NCI-H2196 treated with DMSO at 0.1 percent for 48 hours (cell line): ENCODE data around the gene MUCL3.
"Not testable (repeated sequence)": the region's sequence is repeated elsewhere in the genome, so short reads cannot be mapped to it uniquely, and the experiment has no call there.

ENCODE experiments used
- DNase-seq: peaks from one replicate; lab custom pipeline; 2025; ENCODE audit not compliant: unreplicated experiment; lab: John Stamatoyannopoulos, UW

Gene MUCL3

DNA sequence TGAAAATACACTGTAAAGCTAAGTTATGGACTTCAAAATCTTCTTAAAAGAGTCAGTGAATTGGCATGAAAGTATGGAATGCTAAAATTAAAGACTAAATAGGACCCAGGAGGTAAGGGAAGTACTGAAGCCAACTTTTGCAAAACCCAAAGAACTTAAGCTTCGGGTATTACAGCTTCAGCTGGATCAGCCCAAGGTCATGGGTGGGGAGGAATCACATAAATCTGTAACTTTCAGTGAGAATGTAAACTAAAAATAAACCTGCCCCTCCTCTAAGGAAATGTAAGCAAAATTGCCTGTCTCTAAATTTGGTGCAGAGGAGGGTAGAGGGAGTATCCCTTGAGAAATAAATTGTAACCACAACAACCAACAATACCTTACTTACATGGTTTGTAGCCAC, 38.4 kb downstream of the MUCL3 start:
- no peak for DNase-seq

DNA sequence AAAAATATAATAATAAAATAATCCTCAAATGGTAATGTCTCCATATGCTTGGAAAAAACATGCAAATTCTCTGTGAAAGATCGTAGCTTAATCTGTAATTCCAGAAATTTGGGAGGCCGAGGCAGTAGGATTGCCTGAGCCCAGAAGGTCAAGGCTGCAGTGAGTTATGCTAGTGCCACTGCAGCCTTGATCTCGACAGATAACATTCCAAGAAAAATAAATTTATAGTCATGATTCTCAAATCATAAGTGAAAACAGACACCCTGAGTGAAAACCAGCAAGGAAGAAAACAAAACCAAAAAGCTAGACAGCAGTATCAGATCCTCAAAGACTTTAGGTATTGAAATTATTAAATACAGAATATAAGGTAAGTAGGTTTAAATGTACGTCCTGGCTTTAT, 38.9 kb downstream of the MUCL3 start:
- no peak for DNase-seq

DNA sequence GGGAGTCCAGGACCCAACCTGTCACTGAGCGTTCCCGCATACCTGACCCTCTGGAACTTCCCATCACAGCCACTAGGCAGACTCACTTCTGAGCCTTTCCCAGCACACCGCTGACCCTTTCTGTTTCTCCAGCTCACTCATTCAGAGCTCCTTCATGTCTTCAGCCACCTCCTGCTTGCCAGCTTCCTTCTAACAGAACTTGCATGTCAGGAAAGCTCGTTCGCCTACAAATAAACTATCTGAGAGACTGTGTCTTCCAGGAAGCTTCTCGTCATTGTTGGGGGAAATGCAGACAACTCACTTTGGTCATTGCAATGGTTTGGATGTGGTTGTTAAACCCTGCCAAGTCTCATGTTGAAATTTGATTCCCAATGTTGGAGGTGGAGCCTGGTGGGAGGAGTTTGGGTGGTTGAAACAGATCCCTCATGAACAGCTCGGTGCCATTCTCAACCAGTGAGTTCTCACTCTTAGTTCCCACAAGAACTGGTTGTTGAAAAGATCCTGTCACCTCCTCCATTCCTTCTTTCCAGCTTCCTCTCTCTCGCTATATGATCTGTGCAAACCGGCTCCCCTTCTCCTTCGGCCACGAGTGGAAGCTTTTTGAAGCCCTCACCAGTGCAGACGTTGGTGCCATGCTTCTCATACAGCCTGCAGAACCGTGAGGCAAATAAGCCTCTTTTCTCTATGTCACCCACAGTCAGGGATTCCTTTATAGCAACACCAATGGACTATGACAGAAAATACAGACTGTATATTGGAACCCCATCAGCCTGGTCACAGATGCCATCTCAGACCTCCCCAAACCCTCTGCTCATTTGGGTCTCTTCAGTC, 41.4 kb downstream of the MUCL3 start:
- DNase-seq = no peak

DNA sequence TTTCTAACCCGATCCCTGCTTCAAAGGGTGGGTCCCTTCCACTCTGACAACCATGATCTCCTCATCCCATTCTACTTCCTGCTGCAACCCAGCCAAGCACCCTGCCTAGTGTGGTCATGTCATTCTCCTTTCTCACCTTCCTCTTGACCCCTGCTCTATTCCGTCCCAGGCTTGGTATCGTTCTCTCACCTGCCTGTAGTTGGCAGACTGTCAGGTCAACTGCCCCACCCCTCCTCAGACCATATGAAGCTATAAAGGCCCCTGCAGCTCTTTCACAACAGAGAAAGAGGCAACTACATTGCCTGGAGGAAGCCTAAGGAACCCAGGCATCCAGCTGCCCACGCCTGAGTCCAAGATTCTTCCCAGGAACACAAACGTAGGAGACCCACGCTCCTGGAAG, 42.7 kb downstream of the MUCL3 start, which contains the start of gene MUC21:
TSS of gene MUC21 (plus strand) at position 280 of the 400 bp plus-strand sequence. CDS start 241 bp downstream, outside the sequence.
- no peak for DNase-seq

DNA sequence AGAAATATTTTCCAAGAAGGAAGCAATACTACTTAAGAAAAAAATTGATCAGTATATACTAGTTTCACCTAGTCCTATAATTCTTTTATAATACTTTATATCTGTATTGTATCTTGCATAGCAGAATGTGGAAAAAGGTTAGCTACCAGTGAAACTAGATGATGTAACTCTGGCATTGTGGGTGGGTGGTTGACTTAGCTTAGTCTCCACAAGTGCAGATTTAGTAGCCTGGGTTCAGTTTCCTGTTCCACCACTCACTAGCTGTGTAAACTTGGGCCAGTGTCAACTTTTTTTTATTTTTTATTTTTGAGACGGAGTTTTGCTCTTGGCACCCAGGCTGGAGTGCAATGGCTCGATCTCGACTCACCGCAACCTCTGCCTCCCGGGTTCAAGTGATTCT, 44.7 kb downstream of the MUCL3 start:
- no peak for DNase-seq

DNA sequence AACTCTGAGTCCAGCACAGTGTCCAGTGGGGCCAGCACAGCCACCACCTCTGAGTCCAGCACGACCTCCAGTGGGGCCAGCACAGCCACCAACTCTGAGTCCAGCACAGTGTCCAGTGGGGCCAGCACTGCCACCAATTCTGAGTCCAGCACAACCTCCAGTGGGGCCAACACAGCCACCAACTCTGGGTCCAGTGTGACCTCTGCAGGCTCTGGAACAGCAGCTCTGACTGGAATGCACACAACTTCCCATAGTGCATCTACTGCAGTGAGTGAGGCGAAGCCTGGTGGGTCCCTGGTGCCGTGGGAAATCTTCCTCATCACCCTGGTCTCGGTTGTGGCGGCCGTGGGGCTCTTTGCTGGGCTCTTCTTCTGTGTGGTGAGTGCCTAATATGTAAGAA, 46.5 kb downstream of the MUCL3 start:
- DNase-seq = no peak

DNA sequence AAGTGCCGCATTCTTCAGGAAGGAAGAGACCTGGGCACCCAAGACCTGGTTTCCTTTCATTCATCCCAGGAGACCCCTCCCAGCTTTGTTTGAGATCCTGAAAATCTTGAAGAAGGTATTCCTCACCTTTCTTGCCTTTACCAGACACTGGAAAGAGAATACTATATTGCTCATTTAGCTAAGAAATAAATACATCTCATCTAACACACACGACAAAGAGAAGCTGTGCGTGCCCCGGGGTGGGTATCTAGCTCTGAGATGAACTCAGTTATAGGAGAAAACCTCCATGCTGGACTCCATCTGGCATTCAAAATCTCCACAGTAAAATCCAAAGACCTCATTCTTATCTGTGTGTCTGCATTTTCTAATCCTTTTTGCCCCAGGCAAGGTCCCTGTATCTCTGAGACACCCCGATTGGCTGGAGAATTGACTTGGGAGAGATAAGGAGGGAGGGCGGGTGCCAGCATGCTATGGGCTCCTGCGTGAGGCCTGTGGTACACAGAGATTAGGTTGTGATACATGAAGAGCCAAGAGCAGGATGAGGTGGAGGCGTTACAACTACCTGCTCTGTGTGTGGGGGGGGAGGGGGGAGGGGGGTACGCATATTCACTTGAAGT, 47.5 kb downstream of the MUCL3 start:
- DNase-seq = no peak

DNA sequence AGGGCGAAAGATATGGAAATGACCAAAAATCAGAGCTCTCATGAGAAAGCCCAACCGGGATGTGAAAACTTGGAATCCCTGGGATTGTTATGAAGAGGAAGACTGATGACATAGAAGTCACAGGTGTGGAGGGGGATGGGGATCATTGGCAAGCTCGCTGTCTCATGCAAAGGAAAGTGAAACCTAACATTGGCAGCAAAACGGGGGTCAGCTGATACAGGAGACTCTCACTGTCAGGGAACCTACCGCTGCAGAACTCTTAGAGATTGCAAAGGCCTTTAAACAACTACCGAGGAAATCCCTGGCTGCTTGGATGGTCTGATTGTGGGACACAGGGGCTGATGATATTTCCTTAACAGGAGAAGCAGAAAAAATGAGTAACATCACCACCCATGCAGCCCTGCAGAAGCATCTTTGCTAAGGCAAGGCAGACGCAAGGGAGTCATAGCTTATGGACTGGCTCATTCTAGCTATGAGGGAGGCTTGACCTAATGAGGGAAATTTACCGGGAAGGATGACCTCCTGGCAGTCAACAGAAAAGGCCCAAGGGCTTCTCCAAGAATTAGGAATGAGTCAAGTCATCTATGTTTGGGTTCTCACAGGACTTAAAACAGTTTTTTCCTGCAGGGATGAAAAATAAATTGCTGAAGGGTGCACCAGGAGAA, 49.8 kb downstream of the MUCL3 start:
- no peak for DNase-seq

DNA sequence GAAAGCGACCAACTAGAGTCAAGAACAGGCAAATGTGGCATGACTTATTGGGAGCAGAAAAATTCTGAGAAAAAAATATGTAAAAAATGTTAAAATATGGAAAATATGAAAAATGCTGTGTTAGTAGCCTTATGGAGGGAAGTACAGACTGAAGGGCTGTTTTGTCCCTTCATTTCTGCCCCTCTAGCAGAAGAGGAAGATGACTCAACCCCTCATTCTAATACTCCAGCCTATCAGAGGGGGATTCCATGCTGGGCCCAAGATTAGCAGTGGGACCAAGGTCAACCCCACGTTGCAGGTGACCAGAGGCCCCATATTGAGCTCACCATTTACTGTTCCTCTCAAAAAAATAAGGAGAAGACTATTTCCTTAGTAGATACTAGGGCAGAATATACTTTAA, 51.1 kb downstream of the MUCL3 start:
- DNase-seq = no peak

DNA sequence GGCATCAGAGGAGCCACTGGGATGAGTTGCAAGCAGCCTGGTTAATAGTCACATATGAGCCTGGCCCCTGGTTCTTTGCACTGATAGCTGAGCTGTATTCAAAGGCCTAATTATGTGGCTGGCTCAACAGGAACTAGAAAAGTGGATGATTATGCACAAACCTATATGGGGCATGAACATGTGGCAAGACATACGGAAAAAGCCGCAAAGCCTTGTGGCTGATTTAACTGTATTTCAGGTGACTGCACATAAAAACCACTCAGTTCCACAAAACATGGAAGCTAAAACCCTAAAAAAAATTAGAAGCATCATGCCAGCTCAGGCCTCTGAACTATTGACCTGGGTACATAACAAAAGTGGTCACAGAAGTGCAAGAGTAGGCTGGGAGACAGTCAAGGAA, 56.5 kb downstream of the MUCL3 start:
- DNase-seq = no peak

DNA sequence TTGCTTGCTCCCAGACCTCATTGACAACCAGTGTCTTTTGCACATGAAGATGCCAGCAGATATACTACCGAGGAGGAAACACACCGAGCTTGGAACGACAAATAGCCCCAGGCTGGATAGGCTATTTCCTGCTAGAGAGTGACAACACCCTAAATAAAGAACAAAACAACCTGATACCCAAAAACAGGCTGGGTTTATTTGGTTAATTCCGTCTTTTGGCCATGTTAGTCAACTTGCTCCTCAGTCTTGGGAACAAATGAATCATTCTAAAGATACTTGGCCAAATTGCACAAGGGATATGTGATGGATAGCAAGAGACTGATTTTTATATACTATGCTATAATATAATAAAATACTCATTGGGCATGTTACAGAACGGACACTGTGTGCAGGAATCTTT, 58.0 kb downstream of the MUCL3 start:
- no peak for DNase-seq

DNA sequence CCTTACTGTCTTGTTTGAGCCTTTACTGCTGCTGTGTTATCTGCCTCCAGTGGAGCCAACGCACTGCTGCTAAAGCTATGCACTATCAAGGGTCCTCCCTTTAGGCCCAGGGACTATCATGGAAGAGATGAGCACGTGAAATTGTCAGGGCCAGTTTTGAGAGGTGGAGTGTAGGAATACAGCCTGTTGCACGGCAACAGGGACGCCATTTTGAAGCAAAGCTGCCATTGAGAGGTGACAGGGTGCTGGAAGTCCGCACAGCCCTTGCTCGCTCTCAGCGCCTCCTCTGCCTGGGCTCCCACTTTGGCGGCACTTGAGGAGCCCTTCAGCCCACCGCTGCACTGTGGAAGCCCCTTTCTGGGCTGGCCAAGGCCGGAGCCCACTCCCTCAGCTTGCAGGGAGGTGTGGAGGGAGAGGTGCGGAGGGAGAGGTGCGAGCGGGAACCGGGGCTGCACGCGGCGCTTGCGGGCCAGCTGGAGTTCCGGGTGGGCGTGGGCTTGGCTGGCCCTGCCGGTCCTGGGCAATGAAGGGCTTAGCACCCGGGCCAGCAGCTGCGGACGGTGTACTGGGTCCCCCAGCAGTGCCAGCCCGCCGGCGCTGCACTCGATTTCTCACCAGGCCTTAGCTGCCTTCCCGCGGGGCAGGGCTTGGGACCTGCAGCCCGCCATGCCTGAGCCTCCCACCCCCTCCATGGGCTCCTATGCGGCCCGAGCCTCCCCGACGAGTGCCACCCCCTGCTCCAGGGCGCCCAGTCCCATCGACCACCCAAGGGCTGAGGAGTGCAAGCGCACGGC, 59.5 kb downstream of the MUCL3 start:
- DNase-seq = not testable (repeated sequence)

DNA sequence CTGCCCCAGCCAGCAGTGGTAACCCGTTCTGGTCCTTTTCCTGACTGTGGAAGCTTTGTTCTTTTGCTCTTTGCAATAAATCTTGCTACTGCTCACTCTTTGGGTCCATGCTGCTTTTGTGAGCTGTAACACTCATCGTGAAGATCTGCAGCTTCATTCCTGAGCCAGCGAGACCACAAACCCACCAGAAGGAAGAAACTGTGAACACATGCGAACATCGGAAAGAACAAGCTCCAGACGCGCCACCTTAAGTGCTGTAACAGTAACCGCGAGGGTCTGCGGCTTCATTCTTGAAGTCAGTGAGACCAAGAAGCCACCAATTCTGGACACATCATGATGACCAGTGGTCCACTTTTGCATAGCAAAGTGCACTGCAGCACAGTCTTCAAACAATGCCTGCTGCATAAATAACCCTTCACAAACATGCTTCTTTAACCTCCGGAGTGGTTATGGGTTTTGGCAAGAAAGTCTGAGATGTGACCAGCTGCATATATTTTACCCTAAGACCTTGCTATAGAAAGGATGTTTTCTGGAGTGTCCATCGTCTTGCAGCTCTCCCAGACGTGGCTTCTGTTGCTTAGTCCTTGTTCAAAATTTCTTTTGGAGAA, 60.6 kb downstream of the MUCL3 start:
- no peak for DNase-seq

DNA sequence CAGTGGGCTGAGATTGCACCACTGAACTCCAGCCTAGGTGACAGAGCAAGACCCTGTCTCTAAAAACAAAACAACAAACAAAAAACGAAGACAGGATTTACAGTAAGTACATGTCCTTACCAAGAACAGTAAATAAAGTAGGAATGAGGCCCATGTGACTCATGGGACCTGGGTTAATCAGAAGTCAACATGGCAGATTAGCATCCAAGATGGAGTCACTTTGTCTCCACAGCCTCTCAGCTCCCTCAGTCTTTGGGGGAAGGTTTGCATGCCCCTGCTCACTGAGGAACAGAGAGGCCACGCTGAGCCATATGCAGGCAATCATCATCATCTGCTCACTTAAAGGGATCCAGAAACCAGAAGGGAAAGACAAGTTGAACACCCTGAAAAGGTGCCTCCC, 61.7 kb downstream of the MUCL3 start:
- no peak for DNase-seq
